T-helper 1 cell treated with Interleukin-12 subunit alpha and Interleukin-12 subunit beta and Interleukin-4 antibody, amounts not matched to agents 30 ng/mL and 1 ng/mL, for 36 hours (primary cell): ENCODE measurements around the gene CDO1. TPM values are rescaled to one million over a fixed set of nuclear protein-coding genes. Genes with fewer than 3 reads are reported as not detected.

ENCODE experiments used
- intact Hi-C: fragments of 100-400 bp; cut with micrococcal nuclease; formaldehyde crosslinking; loops from one replicate; pipeline ENCODE4 v1.15.1; 2024
- total RNA-seq: library from RNA; stranded (reverse); gene quantifications from 2 replicates; pipeline ENCODE4 v1.2.3, GENCODE V29; 2022

Gene CDO1
- total RNA-seq = 0.46 and 0.61 TPM in 2 replicates

DNA sequence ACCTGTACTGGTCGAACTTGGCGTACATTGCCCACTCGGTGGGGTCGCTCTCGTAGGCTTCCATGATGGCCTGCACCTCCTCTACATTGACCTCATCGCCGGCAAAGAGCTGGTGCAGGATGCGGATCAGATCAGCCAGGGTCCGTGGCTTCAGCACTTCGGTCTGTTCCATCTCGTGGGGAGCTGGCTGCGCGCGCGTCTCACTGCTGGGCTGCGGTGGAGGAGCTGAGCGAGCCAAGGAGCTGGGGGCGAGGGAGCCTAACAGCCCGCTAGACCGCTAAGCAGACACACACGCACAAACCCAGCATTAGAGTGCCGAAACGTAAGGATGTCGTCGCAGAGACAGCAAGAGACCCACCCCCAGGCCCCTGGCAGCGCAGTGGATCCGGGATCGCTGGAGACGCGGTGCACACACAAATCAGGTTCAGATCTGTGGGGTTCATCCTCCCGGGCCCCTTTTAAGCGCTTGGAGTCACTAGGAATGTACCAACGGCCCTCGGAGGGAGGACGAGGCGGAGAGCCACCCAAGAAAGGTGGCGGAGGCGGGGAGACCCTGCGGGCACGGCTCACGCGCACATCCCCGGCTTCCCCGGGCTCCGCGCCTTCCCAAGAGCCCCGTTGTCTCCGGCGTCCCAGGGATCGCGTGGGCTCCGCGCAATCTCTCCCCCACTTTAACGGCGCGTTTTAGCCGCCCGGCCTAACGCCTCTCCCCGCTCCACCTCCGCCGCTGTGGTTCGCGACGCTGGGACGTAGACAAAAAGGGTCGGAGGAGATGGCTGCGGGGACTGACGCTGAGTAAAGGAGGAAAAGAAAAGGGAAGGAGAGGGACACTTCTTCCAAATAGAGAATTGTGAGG lies at the start of gene CDO1:
Gene CDO1 (minus strand): TSS at position 434 of the 856 bp plus-strand sequence. CDS start 262 bp downstream, at position 172.
- intact Hi-C loops = loop anchor here (10.0 kb wide), 1 partner anchor 758 kb away; the partner anchor contains the start of gene SEMA6A

- intact Hi-C loops = no loop called here
These were observed 42.9 kb upstream of the CDO1 start for GRCh38 chr5:115859378-115859777.

DNA sequence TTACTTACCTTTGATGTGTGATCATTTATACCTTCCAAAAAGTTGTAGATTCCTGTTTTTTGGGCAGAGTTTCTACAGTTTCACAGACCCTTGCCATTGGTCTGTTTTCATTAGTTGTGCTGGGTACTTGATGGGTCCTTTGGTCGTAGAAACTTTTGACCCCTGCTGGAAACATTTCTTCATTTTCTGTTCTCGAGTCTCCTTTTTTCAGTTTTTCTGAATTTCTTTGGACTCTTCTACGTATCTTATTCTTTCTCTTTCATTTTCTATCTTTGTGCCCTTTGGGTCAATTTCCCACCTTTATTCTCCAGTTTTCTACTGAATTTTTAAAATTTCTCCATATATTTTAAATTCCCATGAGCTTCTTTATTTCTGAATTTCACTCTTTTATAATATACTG lies 41.9 kb upstream of the CDO1 start:
- intact Hi-C loops = no loop called here

DNA sequence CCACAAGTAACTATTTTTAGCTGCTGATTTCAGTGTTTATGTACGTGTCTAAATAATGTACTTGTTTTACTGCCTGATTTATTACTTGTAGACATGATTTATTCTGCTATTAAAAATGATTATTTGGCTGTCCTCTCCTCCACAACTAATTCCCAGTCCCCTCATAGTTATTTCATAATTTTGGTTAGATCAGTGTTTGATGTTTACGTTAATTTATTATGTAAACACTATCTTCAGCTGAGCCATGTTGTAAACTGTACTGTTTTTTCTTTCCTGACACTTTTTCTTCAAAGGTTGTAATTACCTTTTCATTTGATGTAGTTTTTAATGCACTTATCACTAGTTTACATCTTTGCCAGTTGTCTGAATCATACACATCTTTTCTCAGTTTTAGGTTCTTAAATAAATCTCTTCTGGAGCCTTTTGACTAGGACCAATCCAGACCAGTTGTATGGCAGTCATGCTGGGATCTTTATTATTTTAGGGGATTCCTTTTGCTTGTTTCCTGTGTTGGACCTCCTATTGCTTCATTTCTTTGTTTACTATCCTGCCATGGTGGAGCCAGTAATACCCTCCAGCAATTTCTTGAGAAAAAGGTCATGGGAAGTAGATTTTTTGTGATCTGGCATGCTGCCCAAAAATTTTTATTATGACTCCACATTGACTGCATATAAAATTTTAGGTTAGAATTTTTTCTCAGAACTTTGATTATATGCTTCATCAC lies 41.3 kb upstream of the CDO1 start:
- intact Hi-C loops = no loop called here

GRCh38 chr5:115857057-115857479 lies 40.6 kb upstream of the CDO1 start:
- intact Hi-C loops = no loop called here

GRCh38 chr5:115855959-115856358 lies 39.5 kb upstream of the CDO1 start:
- intact Hi-C loops = no loop called here

GRCh38 chr5:115854139-115854538 lies 37.7 kb upstream of the CDO1 start:
- intact Hi-C loops = no loop called here

DNA sequence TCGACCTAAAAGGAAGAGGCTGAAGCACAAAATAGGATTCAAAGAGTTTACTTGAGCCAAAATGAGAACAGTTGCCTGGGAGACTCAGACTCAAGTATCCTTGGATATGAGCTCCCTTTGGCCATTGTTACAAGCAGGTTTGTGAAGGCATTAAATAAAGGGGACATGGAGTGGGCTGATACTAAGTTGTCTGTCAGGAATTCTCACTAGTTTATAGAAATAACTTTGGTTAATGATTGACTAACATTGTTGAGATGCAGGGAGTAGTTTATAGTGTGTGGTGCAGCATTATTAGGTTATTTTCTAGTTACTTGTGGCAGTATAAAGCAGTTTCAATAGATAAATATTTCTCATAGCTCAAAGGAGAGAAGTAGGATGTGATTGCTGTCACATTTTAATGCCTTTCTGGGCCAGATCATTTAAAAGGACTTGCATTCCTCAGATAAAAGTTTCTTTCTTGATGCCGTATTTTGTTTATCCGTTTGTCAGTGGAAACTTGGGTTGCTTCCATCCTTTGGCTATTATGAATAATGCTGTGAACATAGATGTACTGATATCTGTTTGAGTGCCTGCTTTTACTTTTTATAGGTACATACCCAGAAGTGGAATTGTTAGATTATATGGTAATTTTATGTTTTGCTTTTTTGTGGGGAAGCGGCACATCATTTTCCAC lies 34.4 kb upstream of the CDO1 start:
- intact Hi-C loops = no loop called here

DNA sequence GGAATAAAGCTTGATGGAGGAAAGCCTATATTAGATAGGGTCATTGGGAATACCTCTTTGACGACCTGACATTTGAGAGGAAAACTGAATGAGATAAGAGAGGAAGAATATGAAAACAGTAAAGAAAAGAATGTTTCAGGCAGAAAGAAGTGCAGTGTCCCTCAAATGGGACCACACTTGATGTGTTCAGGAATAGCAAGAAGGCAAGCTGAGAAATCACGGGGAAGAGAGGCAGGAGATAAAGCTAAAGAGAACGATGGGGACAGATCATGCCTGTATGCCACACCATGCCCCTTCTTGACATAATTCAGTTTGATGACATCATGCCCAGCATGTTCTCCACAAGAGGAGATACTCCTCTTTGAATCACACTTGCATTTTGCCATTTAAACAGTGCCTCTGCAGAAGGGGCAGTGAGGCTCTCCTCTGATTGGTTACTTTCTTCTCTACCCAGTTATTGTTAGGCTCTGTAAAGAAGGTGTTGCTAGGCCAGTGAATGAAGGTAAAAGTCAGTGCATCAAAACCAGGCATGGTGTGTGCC lies 32.9 kb upstream of the CDO1 start:
- intact Hi-C loops = no loop called here

DNA sequence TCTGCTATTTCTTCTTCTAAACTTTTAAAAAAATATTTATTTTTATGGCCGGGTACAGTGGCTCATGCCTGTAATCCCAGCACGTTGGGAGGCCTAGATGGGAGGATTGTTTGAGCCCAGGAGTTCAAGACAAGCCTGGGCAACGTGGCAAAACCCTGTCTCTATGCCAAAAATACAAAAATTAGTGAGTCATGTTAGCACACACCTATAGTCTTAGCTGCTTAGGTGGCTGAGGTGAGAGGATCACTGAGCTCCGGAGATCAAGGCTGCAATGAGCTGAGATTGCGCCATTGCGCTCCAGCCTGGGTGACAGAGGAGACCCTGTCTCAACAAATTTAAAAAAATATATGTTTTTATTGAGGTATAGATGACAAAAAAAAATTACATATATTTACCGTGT lies 30.8 kb upstream of the CDO1 start:
- intact Hi-C loops = no loop called here

DNA sequence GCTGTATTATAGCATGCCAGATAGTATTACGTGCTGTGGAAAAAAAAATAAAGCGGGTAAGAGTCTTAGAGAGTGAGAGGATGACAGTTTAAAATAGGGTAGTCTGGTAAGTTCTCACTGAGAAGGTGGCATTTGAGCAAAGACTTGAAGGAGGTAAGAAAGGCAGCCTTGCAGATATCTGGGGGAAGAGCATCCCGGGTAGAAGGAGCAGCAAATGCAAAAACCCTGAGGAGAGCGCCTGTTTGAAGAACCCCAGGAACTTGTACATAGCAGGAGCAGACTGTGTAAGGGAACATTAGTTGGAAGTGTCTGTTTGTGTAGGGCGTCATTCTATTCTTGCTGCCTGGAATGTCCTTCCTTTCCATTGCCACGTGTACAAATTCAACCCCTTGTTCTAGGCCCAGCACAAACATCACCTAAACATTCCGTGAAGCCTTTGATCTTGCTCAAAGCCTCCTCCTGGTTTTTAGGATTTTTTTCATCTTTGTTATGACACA lies 27.9 kb upstream of the CDO1 start:
- intact Hi-C loops = loop anchor here (5.0 kb wide), 1 partner anchor 467 kb away; no protein-coding TSS in a partner anchor

GRCh38 chr5:115843444-115844130 lies 27.1 kb upstream of the CDO1 start:
- intact Hi-C loops = loop anchor here (5.0 kb wide), 1 partner anchor 466 kb away; no protein-coding TSS in a partner anchor

- intact Hi-C loops = loop anchor here (5.0 kb wide), 1 partner anchor 466 kb away; no protein-coding TSS in a partner anchor
These were observed 26.5 kb upstream of the CDO1 start for GRCh38 chr5:115842952-115843351.

DNA sequence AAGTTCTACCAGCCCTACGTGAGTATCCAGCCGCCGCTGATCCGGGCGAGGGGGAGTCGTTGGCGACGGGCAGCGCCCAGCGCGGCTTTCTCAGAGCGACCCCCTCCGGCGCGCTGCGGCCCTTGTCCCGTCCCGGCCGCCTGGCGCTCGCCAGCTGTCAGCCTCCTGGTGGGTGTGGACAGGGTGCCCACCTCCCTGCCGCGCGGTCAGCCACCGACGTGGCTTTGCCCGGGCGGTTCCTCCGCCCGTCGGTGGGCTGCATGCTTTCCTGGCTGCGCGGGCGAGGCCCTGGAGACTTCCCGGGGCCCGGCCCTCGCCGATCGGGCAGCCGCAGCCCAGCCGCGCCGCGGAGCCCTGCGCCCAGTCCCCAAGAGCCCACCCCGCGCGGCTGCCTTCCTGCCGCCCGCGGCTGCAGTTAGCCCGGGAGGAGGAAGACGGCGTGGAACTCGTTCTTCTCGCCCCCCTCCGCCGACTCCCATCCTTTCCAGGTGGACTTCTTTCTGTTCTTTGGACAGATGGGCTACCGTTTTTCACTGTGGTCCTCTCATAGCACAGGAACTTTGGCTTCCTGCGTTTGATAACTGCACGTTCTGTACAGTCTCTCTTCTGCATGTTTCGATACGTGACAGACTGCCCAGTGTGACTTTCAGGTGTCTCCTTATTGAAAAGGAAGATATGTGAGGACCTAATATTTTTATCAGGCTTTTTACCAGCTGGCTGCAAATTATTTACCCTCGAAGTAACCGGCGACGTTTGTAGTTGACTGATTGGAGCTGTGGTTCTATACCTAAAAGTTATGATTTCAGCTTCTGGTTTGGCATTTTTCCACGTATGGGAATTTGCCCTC lies 25.9 kb upstream of the CDO1 start:
- intact Hi-C loops = loop anchor here (5.0 kb wide), 1 partner anchor 465 kb away; no protein-coding TSS in a partner anchor

GRCh38 chr5:115841382-115842088 lies 25.1 kb upstream of the CDO1 start, which contains the start of the genes AP3S1 and ATG12:
Gene AP3S1, plus strand, starts transcription at chr5:115841935. Its CDS starts 103 bp downstream, at chr5:115842038.
Gene ATG12, minus strand, starts transcription at chr5:115841565. Its CDS starts 13 bp downstream, at chr5:115841552.
- intact Hi-C loops = loop anchor here (1.0 to 5.0 kb wide), 10 partner anchors 10 to 743 kb away; partner anchors contain the start of genes CCDC112, COMMD10, FEM1C and PGGT1B

DNA sequence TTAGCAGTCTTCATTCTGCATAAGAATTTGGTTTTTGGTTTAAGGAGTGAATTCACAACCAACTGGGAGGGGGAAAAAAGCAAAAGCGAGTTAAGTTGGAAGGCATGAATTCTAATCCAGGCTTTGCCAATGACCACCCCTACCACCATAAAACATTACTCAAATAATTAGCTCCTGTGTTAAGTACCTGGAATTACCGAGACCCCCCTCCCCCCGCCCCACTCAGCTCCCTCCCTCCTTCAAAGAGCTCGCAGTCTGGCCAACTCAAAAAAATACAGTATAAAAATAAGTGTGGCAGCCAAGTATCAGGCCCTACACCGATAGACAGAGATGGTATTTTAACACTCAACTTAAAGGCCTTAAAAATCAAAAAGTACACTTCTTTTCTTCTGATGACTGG lies 24.4 kb upstream of the CDO1 start:
- intact Hi-C loops = loop anchor here (1.0 to 5.0 kb wide), 10 partner anchors 10 to 742 kb away; partner anchors contain the start of genes CCDC112, COMMD10, FEM1C and PGGT1B

GRCh38 chr5:115838885-115839518 lies 22.5 kb upstream of the CDO1 start:
- intact Hi-C loops = loop anchor here (1.0 to 2.0 kb wide), 4 partner anchors 205 to 530 kb away; no protein-coding TSS in a partner anchor

DNA sequence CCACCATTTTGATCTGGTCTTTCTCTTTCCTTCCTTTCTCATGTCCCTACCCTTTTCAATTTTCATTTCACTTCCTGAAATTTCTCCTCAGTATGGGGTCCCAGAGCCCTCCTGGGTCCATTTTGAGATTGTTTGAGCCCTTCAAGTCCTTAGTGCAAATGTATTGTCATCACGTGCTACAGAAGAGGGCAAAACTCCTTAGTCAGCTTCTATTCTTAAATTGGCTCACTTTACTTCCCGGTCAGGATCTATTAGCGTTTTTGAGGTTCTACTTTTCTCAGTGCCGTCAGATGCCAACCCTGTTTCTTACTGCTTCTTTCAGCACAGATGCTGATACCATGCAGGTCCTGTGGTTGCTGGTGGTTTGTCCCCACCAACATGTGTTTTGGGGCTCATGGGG lies 19.0 kb upstream of the CDO1 start:
- intact Hi-C loops = no loop called here
